Measurements from ENCODE around the gene DBF4B. TPM values are rescaled to one million over a fixed set of nuclear protein-coding genes. Genes with fewer than 3 reads are reported as not detected.

The DBF4B gene
- total RNA-seq, 1 donor from 2014 or later = 5.3 TPM

Small RNAs within 50 kb of the gene (small RNA-seq; reads per million reads assigned to genes)
- not detected for gene RN7SL819P (ENCODE audit: low replicate concordance)

Other genes starting within 250 kb of the DBF4B start
- 47.1 TPM for gene GPATCH8, start 205.3 kb upstream of the DBF4B start, total RNA-seq
- 11.6 TPM for gene FZD2, start 151.2 kb upstream of the DBF4B start, total RNA-seq
- not detected for gene MEIOC, start 52.2 kb upstream of the DBF4B start, total RNA-seq
- gene CCDC43, start 18.9 kb upstream of the DBF4B start, total RNA-seq = 42.2 TPM
- gene ADAM11, start 50.3 kb downstream of the DBF4B start, total RNA-seq = 0.72 TPM
- gene GJC1, start 121.6 kb downstream of the DBF4B start, total RNA-seq = 29.1 TPM
- gene HIGD1B, start 139.2 kb downstream of the DBF4B start, total RNA-seq = 3.9 TPM
- gene EFTUD2, start 190.8 kb downstream of the DBF4B start, total RNA-seq = 92.0 TPM
- gene GFAP, start 206.8 kb downstream of the DBF4B start, total RNA-seq = 1.7 TPM
- gene KIF18B, start 239.1 kb downstream of the DBF4B start, total RNA-seq = 3.6 TPM

Data from tongue (tissue), 2 donors.